H1 (cell line): Measurements from ENCODE around the gene AMBN. TPM values are rescaled to one million over a fixed set of nuclear protein-coding genes. Genes with fewer than 3 reads are reported as not detected.

Source experiments
- CTCF ChIA-PET: fragments of 300-600 bp; sonication (Branson Sonifier 250); formaldehyde crosslinking; loops from one replicate; lab custom pipeline; 2021; ENCODE audit not compliant: partially characterized antibody; lab: Charles Lee
- POLR2A ChIA-PET: fragments of 300-600 bp; sonication (Branson Sonifier 250); formaldehyde crosslinking; loops from one replicate; lab custom pipeline; 2021; ENCODE audit warnings: inconsistent platforms; ENCODE audit not compliant: partially characterized antibody; lab: Charles Lee
- DNase-seq, 2 experiments: peaks; one replicate each; pipeline versions ENCODE4 v3.0.0 to v3.0.0-alpha.2; 2010 to 2022; ENCODE audit warnings: low spot score in 2 of 2, low read depth in 1 of 2, mixed read lengths in 1 of 2
- FAIRE-seq: peaks from 2 replicates; lab custom pipeline; 2011; peaks lifted over from hg19 to GRCh38; lab: Jason Lieb, UNC
- H2AFZ ChIP-seq: 2 replicates; pipeline ENCODE4 v1.8.1; 2012; ENCODE audit warnings: low read length, inconsistent platforms
- H2AK5ac ChIP-seq: 2 replicates; pipeline ENCODE4 v1.6.1; 2013; ENCODE audit warnings: low read depth, low read length
- H2BK120ac ChIP-seq: replicated peaks from 2 replicates; pipeline ENCODE3; 2013; ENCODE audit warnings: low read depth, low read length, inconsistent platforms
- H2BK12ac ChIP-seq: 2 replicates; pipeline ENCODE4 v1.6.1; 2013; ENCODE audit warnings: low read depth, low read length
- H2BK15ac ChIP-seq: 2 replicates; pipeline ENCODE4 v1.6.1; 2013; ENCODE audit warnings: low read length
- H2BK20ac ChIP-seq: 2 replicates; pipeline ENCODE4 v1.6.1; 2013; ENCODE audit warnings: low read length
- H2BK5ac ChIP-seq: 2 replicates; pipeline ENCODE4 v1.6.1; 2013; ENCODE audit warnings: low read depth, low read length
- H3K14ac ChIP-seq: 2 replicates; pipeline ENCODE4 v1.6.1; 2013; ENCODE audit warnings: inconsistent platforms; ENCODE audit not compliant: insufficient read length
- H3K18ac ChIP-seq: 2 replicates; pipeline ENCODE4 v1.6.1; 2013; ENCODE audit warnings: low read length; ENCODE audit errors: extremely low read depth
- H3K23ac ChIP-seq: 2 replicates; pipeline ENCODE4 v1.6.1; 2013; ENCODE audit warnings: inconsistent platforms; ENCODE audit not compliant: insufficient read length
- H3K23me2 ChIP-seq: 2 replicates; pipeline ENCODE4 v1.6.1; 2013; ENCODE audit warnings: low read depth, low read length
- H3K27ac ChIP-seq: 2 replicates; pipeline ENCODE4 v1.6.1; 2011; ENCODE audit warnings: low read depth, low read length, inconsistent platforms
- H3K27me3 ChIP-seq, 4 experiments: replicated peaks in 1 of 4; 1 replicate in 1 of 4; 2 replicates in 3 of 4; pipeline versions ENCODE4 v1.6.1 to v1.8.1; 2011 to 2013; ENCODE audit warnings: low read length in 3 of 4, mild to moderate bottlenecking in 3 of 4, inconsistent platforms in 2 of 4, mixed read lengths in 2 of 4, moderate library complexity in 1 of 4; ENCODE audit not compliant: control insufficient read depth in 3 of 4, insufficient read depth in 3 of 4; ENCODE audit errors: extremely low read depth in 1 of 4
- H3K36me3 ChIP-seq, 4 experiments: 2 replicates each; pipeline versions ENCODE4 v1.6.1 to v1.8.1; 2011 to 2013; ENCODE audit warnings: mild to moderate bottlenecking in 4 of 4, low read length in 3 of 4, moderate library complexity in 2 of 4, control low read depth in 1 of 4, inconsistent platforms in 1 of 4; ENCODE audit not compliant: insufficient read depth in 4 of 4, control insufficient read depth in 2 of 4
- H3K4ac ChIP-seq: replicated peaks from 2 replicates; pipeline ENCODE3; 2013; ENCODE audit warnings: low read length, low read depth, mixed read lengths, inconsistent platforms; ENCODE audit not compliant: insufficient read length
- H3K4me1 ChIP-seq, 4 experiments: replicated peaks in 1 of 4; 1 replicate in 1 of 4; 2 replicates in 3 of 4; pipeline versions ENCODE4 v1.6.1 to v1.8.1; 2011 to 2013; ENCODE audit warnings: low read length in 3 of 4, inconsistent platforms in 2 of 4, mixed read lengths in 1 of 4; ENCODE audit not compliant: insufficient read depth in 4 of 4, control insufficient read depth in 3 of 4
- H3K4me2 ChIP-seq, 2 experiments: 2 replicates each; pipeline versions ENCODE4 v1.6.1 to v1.8.1; 2011 to 2013; ENCODE audit warnings: low read depth in 2 of 2, low read length in 2 of 2, control low read depth in 1 of 2, inconsistent platforms in 1 of 2, mild to moderate bottlenecking in 1 of 2; ENCODE audit not compliant: insufficient read depth in 1 of 2
- H3K4me3 ChIP-seq, 4 experiments: fragments of 200-600, 300-600 bp in 1 of 4; sonication (generic), shearing (Covaris generic), sonication (Bioruptor Twin) in 1 of 4; 2 replicates each; pipeline versions ENCODE4 v1.5.1 to v1.8.1; 2011 to 2016; ENCODE audit warnings: low read length in 4 of 4, low read depth in 3 of 4, control low read depth in 2 of 4, inconsistent platforms in 2 of 4, mild to moderate bottlenecking in 2 of 4, mixed read lengths in 1 of 4, moderate library complexity in 1 of 4; ENCODE audit not compliant: insufficient read depth in 2 of 4; ENCODE audit errors: extremely low read depth in 1 of 4
- H3K56ac ChIP-seq: replicated peaks from 2 replicates; pipeline ENCODE3; 2013; ENCODE audit warnings: low read depth, mild to moderate bottlenecking, mixed read lengths, low read length, inconsistent platforms; ENCODE audit not compliant: insufficient read length
- H3K79me1 ChIP-seq: 2 replicates; pipeline ENCODE4 v1.6.1; 2013; ENCODE audit warnings: low read depth, low read length, control low read depth
- H3K79me2 ChIP-seq, 2 experiments: 2 replicates each; pipeline versions ENCODE4 v1.6.1 to v1.8.1; 2012 to 2013; ENCODE audit warnings: low read length in 2 of 2, mild to moderate bottlenecking in 2 of 2, inconsistent platforms in 1 of 2; ENCODE audit not compliant: insufficient read depth in 2 of 2, control insufficient read depth in 1 of 2
- H3K9ac ChIP-seq, 4 experiments: replicated peaks in 1 of 4; 1 replicate in 1 of 4; 2 replicates in 3 of 4; pipeline versions ENCODE4 v1.6.1 to v1.8.1; 2011 to 2013; ENCODE audit warnings: low read depth in 3 of 4, low read length in 3 of 4, control low read depth in 2 of 4, mild to moderate bottlenecking in 2 of 4, moderate library complexity in 2 of 4, inconsistent platforms in 1 of 4; ENCODE audit errors: extremely low read depth in 1 of 4
- H3K9me3 ChIP-seq, 2 experiments: 2 replicates each; pipeline versions ENCODE4 v1.6.1 to v1.8.1; 2012 to 2013; ENCODE audit warnings: mild to moderate bottlenecking in 2 of 2, moderate library complexity in 2 of 2, control low read depth in 1 of 2, inconsistent platforms in 1 of 2, low read depth in 1 of 2, low read length in 1 of 2, mixed read lengths in 1 of 2; ENCODE audit not compliant: insufficient read depth in 2 of 2
- H4K20me1 ChIP-seq, 2 experiments: replicated peaks in 1 of 2; 2 replicates each; pipeline versions ENCODE3 to v1.8.1; 2011 to 2013; ENCODE audit warnings: inconsistent platforms in 2 of 2, low read length in 2 of 2, mild to moderate bottlenecking in 1 of 2; ENCODE audit not compliant: insufficient read depth in 2 of 2, control insufficient read depth in 1 of 2
- H4K5ac ChIP-seq: 2 replicates; pipeline ENCODE4 v1.6.1; 2013; ENCODE audit warnings: low read length, low read depth, mixed read lengths, inconsistent platforms; ENCODE audit not compliant: insufficient read length
- H4K8ac ChIP-seq: 2 replicates; pipeline ENCODE4 v1.8.0; 2013; ENCODE audit warnings: mild to moderate bottlenecking, moderate library complexity, low read length, inconsistent platforms; ENCODE audit not compliant: insufficient read depth; ENCODE audit errors: extremely low read depth
- H4K91ac ChIP-seq: replicated peaks from 2 replicates; pipeline ENCODE3; 2013; ENCODE audit warnings: low read length, mixed read lengths, inconsistent platforms; ENCODE audit not compliant: insufficient read length
- ASH2L ChIP-seq: fragments of 200-600, 300-600 bp; sonication (generic); IDR thresholded peaks from one replicate; pipeline ENCODE4 v1.7.1; 2017; ENCODE audit warnings: low read length
- GTF2F1 ChIP-seq: IDR thresholded peaks from 2 replicates; pipeline ENCODE4 v1.6.1; 2012; ENCODE audit warnings: low read depth, low read length, improper control_type of control experiment, borderline replicate concordance
- NRF1 ChIP-seq: IDR thresholded peaks from 2 replicates; pipeline ENCODE4 v1.6.1; 2011; ENCODE audit warnings: mild to moderate bottlenecking, low read depth, low read length, improper control_type of control experiment
- POLR2AphosphoS5 ChIP-seq: IDR thresholded peaks from 2 replicates; pipeline ENCODE4 v1.6.1; 2011; ENCODE audit warnings: low read depth, low read length
- RFX5 ChIP-seq: IDR thresholded peaks from 2 replicates; pipeline ENCODE4 v1.6.1; 2011; ENCODE audit warnings: low read depth, low read length, improper control_type of control experiment, borderline replicate concordance
- RXRA ChIP-seq: IDR thresholded peaks from 2 replicates; pipeline ENCODE4 v1.6.1; 2011; ENCODE audit warnings: low read depth, mild to moderate bottlenecking, low read length, moderate library complexity; ENCODE audit not compliant: insufficient read depth
- TBP ChIP-seq: IDR thresholded peaks from 2 replicates; pipeline ENCODE4 v1.6.1; 2011; ENCODE audit warnings: low read depth, low read length, improper control_type of control experiment
- WGBS, 2 experiments: shearing (Covaris generic) in 1 of 2; methylation state at CpG; one replicate each; pipeline versions ENCODE4 v1.1.6 to v1.1.7; 2013 to 2015; ENCODE audit warnings: low lambda C conversion rate in 2 of 2, mixed read lengths in 2 of 2, inconsistent platforms in 1 of 2, low coverage in 1 of 2, missing lambda C conversion rate in 1 of 2; ENCODE audit not compliant: insufficient replicate concordance in 2 of 2, insufficient coverage in 1 of 2, insufficient read length in 1 of 2; ENCODE audit errors: extremely low coverage in 1 of 2, missing lambda C conversion rate in 1 of 2; 5-methylcytosine and 5-hydroxymethylcytosine counted together
- polyA plus RNA-seq, 7 experiments: library from polyadenylated mRNA; depleted of rRNA in 3 of 7; stranded (reverse) in 5 of 7; unstranded in 2 of 7; fragments of >200 nt in 5 of 7; fragments of 200-250 nt in 2 of 7; gene quantifications; 1 replicate in 5 of 7; 2 replicates in 1 of 7; 4 replicates in 1 of 7; pipeline versions ENCODE4 v1.2.1 to v1.2.3, GENCODE V29; 2011 to 2013; ENCODE audit warnings: missing spikeins in 2 of 7, mixed read lengths in 2 of 7
- total RNA-seq: library from RNA; stranded (reverse); fragmentation: NEBNext Ultra II Directional; extraction: Animal tissue kit (Norgen Biotek cat#: 25700); gene quantifications from 2 replicates; pipeline ENCODE4 v1.2.1, GENCODE V29; 2021

Gene AMBN
- total and polyA plus RNA-seq, 2 of the 8 experiments (the other 6 are each of a cell fraction or from before 2014, with no cell fraction given): not detected

DNA sequence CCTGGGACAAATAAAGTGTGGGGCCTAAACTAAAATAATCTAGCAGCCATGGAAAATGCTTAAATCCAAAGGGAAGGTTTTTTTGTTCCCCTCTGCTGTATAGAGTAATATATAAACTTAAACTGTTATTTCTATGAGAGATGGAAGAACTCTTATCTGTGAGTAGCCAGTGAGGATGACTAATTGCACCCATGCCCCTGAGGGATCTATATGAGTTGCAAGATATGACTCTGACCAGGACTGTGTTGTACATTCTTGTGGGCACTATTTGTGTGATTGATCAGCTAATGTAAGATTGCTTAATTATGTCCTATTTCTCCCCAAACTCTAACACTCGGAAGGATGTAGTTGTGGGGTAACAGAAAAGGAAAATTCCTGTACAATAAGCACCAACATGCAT is 35.2 kb upstream of the AMBN start:
- H4K8ac ChIP-seq: no peak overlapping the region
- no peak overlapping the region for H2AK5ac ChIP-seq
- H2BK15ac ChIP-seq: no peak overlapping the region
- no peak overlapping the region for H3K14ac ChIP-seq
- H3K4me2 ChIP-seq: no peak overlapping the region
- H4K91ac ChIP-seq: no peak overlapping the region
- no peaks in the 10 kb centered on the region for H3K36me3 ChIP-seq
- H3K79me2 ChIP-seq: no peaks in the 10 kb centered on the region
- H3K9ac ChIP-seq: no peak overlapping the region
- H4K20me1 ChIP-seq: no peaks in the 10 kb centered on the region
- H3K23me2 ChIP-seq: no peaks in the 10 kb centered on the region
- DNase-seq (no peak), FAIRE-seq (no peak)
- H3K18ac ChIP-seq: no peak overlapping the region
- TF ChIP-seq POLR2AphosphoS5: no peak
- no peak for TF ChIP-seq RFX5
- TF ChIP-seq NRF1: no peak
- TF ChIP-seq GTF2F1: no peak
- TF ChIP-seq TBP: no peak
- TF ChIP-seq ASH2L: no peak
- TF ChIP-seq RXRA: no peak
- H3K9me3 ChIP-seq: no peaks in the 10 kb centered on the region
- H2BK5ac ChIP-seq: no peak overlapping the region
- H2BK12ac ChIP-seq: no peak overlapping the region
- ChIA-PET POLR2A (interaction anchor here (0.6 kb wide), 1 partner anchor 775 kb away, joined by 4 read pairs; no protein-coding TSS in a partner anchor), CTCF (interaction anchor here (2.2 kb wide), 1 partner anchor 25 kb away, joined by 7 read pairs; no protein-coding TSS in a partner anchor)
- no peak overlapping the region for H3K27ac ChIP-seq
- H3K4ac ChIP-seq: no peak overlapping the region
- H2BK120ac ChIP-seq: no peak overlapping the region
- no peak overlapping the region for H2BK20ac ChIP-seq
- no peak overlapping the region for H2AFZ ChIP-seq
- H3K4me1 ChIP-seq: no peaks in the 10 kb centered on the region
- no peak overlapping the region for H3K23ac ChIP-seq
- no peak overlapping the region for H3K4me3 ChIP-seq
- WGBS, 2 experiments: 41% methylated on average over 1 of the region's 1 CpG; no CpG with 5 or more reads in 1 of the 2 experiments
- H3K56ac ChIP-seq: no peak overlapping the region
- H3K79me1 ChIP-seq: no peaks in the 10 kb centered on the region
- no peak overlapping the region for H4K5ac ChIP-seq
- no peaks in the 10 kb centered on the region for H3K27me3 ChIP-seq
